B cell (primary cell): ENCODE measurements around the gene EVI2B. TPM values are rescaled to one million over a fixed set of nuclear protein-coding genes. Genes with fewer than 3 reads are reported as not detected.

ENCODE experiments used
- ATAC-seq: fragments of 200-7000 bp; cut with Tn5 transposase; one replicate; pipeline ENCODE4 v1.10.0; 2021; ENCODE audit warnings: low read depth, mild to moderate bottlenecking, moderate number of reproducible peaks, moderate library complexity
- CTCF ChIA-PET: fragments of 350-600 bp; sonication (Branson Sonifier 250); formaldehyde crosslinking; loops from one replicate; lab custom pipeline; 2021; ENCODE audit warnings: antibody characterized with exemption, inconsistent platforms; lab: Charles Lee
- POLR2A ChIA-PET: fragments of 350-600 bp; sonication (Branson Sonifier 250); formaldehyde crosslinking; loops from one replicate; lab custom pipeline; 2021; ENCODE audit warnings: antibody characterized with exemption; lab: Charles Lee
- DNase-seq: peaks from one replicate; pipeline ENCODE4 v3.0.0; 2013
- H2AFZ ChIP-seq: 2 replicates; pipeline ENCODE4 v1.6.1; 2012; ENCODE audit warnings: mild to moderate bottlenecking, low read depth, low read length; ENCODE audit not compliant: insufficient read depth, poor library complexity, severe bottlenecking
- H3K27ac ChIP-seq, 2 donors: 1 replicate in 1 of 2; 2 replicates in 1 of 2; pipeline ENCODE4 v1.5.1; 2012 to 2013; ENCODE audit warnings: low read length in 2 of 2, mild to moderate bottlenecking in 2 of 2, moderate library complexity in 1 of 2
- H3K27me3 ChIP-seq, 4 experiments: fragments of 200-600 bp in 1 of 4; sonication (generic) in 1 of 4; replicated peaks in 1 of 4; 1 replicate in 2 of 4; 2 replicates in 2 of 4; pipeline versions ENCODE4 v1.6.1 to v1.7.0; 2013 to 2016; ENCODE audit warnings: low read length in 3 of 4, mild to moderate bottlenecking in 2 of 4, mixed read lengths in 1 of 4, moderate library complexity in 1 of 4; ENCODE audit not compliant: insufficient read depth in 4 of 4, control insufficient read depth in 3 of 4; ENCODE audit errors: control extremely low read depth in 1 of 4
- H3K36me3 ChIP-seq, 2 experiments: replicated peaks in 1 of 2; 1 replicate in 1 of 2; 2 replicates in 1 of 2; pipeline versions ENCODE4 v1.6.1 to v1.7.1; 2013; ENCODE audit warnings: low read length in 1 of 2; ENCODE audit not compliant: insufficient read depth in 2 of 2, control insufficient read depth in 1 of 2; ENCODE audit errors: control extremely low read depth in 1 of 2, extremely low read depth in 1 of 2
- H3K4me1 ChIP-seq, 2 donors: fragments of 200-600 bp in 1 of 2; sonication (generic) in 1 of 2; 1 replicate in 1 of 2; 2 replicates in 1 of 2; pipeline versions ENCODE4 v1.5.1 to v1.6.1; 2013 to 2017; ENCODE audit warnings: low read length in 2 of 2; ENCODE audit not compliant: control insufficient read depth in 2 of 2, insufficient read depth in 2 of 2
- H3K4me2 ChIP-seq: replicated peaks from 2 replicates; pipeline ENCODE3; 2012; ENCODE audit warnings: mild to moderate bottlenecking, low read depth, low read length; ENCODE audit not compliant: poor library complexity, severe bottlenecking
- H3K4me3 ChIP-seq, 5 experiments: fragments of 200-600 bp in 1 of 5; sonication (generic) in 1 of 5; 1 replicate in 3 of 5; 2 replicates in 2 of 5; pipeline versions ENCODE4 v1.5.1 to v1.7.0; 2011 to 2016; ENCODE audit warnings: low read length in 4 of 5, mild to moderate bottlenecking in 4 of 5, low read depth in 2 of 5, control low read depth in 1 of 5, moderate library complexity in 1 of 5; ENCODE audit not compliant: insufficient read depth in 1 of 5; ENCODE audit errors: control extremely low read depth in 1 of 5, extremely low read depth in 1 of 5
- H3K79me2 ChIP-seq: fragments of 200-600 bp; sonication (generic); one replicate; pipeline ENCODE4 v1.6.0; 2016; ENCODE audit warnings: low read length; ENCODE audit not compliant: control insufficient read depth, insufficient read depth
- H3K9ac ChIP-seq: fragments of 200-600 bp; sonication (generic); 2 replicates; pipeline ENCODE4 v1.6.1; 2017; ENCODE audit warnings: mild to moderate bottlenecking, low read length, moderate library complexity
- H3K9me3 ChIP-seq, 3 donors: one replicate each; pipeline versions ENCODE4 v1.6.1 to v1.7.1; 2013; ENCODE audit warnings: low read length in 2 of 3; ENCODE audit not compliant: control insufficient read depth in 2 of 3, insufficient read depth in 1 of 3; ENCODE audit errors: control extremely low read depth in 1 of 3
- H4K20me1 ChIP-seq: 2 replicates; pipeline ENCODE4 v1.6.0; 2012; ENCODE audit warnings: mild to moderate bottlenecking, low read length; ENCODE audit not compliant: insufficient read depth, control insufficient read depth, poor library complexity, severe bottlenecking
- H3K27ac Mint-ChIP-seq: one replicate; pipeline ENCODE4 v1.8.0; 2021; ENCODE audit warnings: mixed read lengths
- H3K27me3 Mint-ChIP-seq: one replicate; pipeline ENCODE4 v1.8.0; 2021; ENCODE audit warnings: mixed read lengths
- H3K4me1 Mint-ChIP-seq: one replicate; pipeline ENCODE4 v1.8.0; 2021; ENCODE audit warnings: mixed read lengths
- H3K4me3 Mint-ChIP-seq: one replicate; pipeline ENCODE4 v1.8.0; 2021; ENCODE audit warnings: mixed read lengths
- H3K9me3 Mint-ChIP-seq: one replicate; pipeline ENCODE4 v1.8.0; 2022; ENCODE audit warnings: mixed read lengths; ENCODE audit not compliant: insufficient read depth
- EZH2 ChIP-seq: IDR thresholded peaks from 2 replicates; pipeline ENCODE4 v1.6.1; 2012; ENCODE audit warnings: borderline replicate concordance, low read depth, mild to moderate bottlenecking, moderate library complexity, low read length; ENCODE audit not compliant: insufficient read depth, poor library complexity, severe bottlenecking
- WGBS: methylation state at CpG from one replicate; pipeline ENCODE4 v1.1.5; 2013; ENCODE audit warnings: missing lambda C conversion rate; ENCODE audit not compliant: insufficient coverage; 5-methylcytosine and 5-hydroxymethylcytosine counted together
- intact Hi-C: fragments of 100-400 bp; cut with micrococcal nuclease; formaldehyde crosslinking; loops from one replicate; pipeline ENCODE4 v1.10.0; 2022
- polyA plus RNA-seq: library from polyadenylated mRNA; depleted of rRNA; stranded (reverse); fragments of >200 nt; gene quantifications from 2 replicates; pipeline ENCODE4 v1.2.3, GENCODE V29; 2012
- total RNA-seq, 2 donors: library from RNA; stranded (reverse); fragments of 120-200 nt in 1 of 2; gene quantifications; 1 replicate in 1 of 2; 2 replicates in 1 of 2; pipeline versions ENCODE4 v1.2.3 to v1.2.4, GENCODE V29; 2013 to 2022
- TF ChIP-seq, protein P1 (sequence below): fragments of 200-600 bp; IDR thresholded peaks from one replicate; pipeline ENCODE4 v1.8.0; 2022; ENCODE audit warnings: antibody characterized with exemption, mild to moderate bottlenecking

The EVI2B gene
- total and polyA plus RNA-seq, 2 donors (not counting 1 experiment from before 2014, with no cell fraction given): 132 to 135 TPM

DNA sequence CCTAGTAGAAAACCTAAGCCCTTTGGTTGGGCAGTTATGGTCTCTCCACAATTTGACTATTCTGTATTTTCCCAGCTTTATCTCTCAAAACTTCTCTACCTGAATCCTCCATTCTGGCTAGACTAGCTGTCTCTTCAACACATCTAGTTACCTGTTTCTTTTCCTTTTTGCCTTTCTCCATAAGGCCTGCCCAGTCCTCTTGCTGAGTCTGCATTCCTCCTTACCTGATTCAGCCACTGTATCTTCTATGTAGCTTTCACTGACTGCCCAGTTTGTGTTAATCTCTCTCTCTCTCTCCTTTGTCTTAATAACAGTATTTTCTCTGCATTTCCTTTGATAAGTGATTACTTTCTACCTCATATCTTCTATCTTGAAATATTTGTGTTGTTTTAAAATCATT, 9.7 kb upstream of the EVI2B start:
- H3K4me1 ChIP-seq: peaks cover 8 to 13% of the 10 kb centered on the region in 2 donors
- CTCF ChIA-PET: interaction anchor here (1.0 to 1.6 kb wide), 2 partner anchors 49 to 213 kb away, joined by 3 to 4 read pairs; no protein-coding TSS in a partner anchor
- DNase-seq (no peak), ATAC-seq (no peak)
- POLR2A ChIA-PET: no interaction called here
- H3K4me2 ChIP-seq: no peak overlapping the region
- no peaks in the 10 kb centered on the region for H3K27me3 ChIP-seq
- intact Hi-C loops: loop anchor here (2.0 kb wide), 1 partner anchor 15 kb away; no protein-coding TSS in a partner anchor
- no peak overlapping the region for H3K9ac ChIP-seq
- peak overlapping the region in 1 of 2 donors; percentile 59 for H3K27ac ChIP-seq
- H3K9me3 ChIP-seq: no peaks in the 10 kb centered on the region
- no peaks in the 10 kb centered on the region for H3K27me3 Mint-ChIP-seq
- H3K36me3 ChIP-seq: peaks cover 0 to 7% of the 10 kb centered on the region in 2 experiments
- no peak overlapping the region for H3K4me3 ChIP-seq
- H3K4me3 Mint-ChIP-seq: no peak overlapping the region
- no peak overlapping the region for H2AFZ ChIP-seq
- TF ChIP-seq, protein P1, sequence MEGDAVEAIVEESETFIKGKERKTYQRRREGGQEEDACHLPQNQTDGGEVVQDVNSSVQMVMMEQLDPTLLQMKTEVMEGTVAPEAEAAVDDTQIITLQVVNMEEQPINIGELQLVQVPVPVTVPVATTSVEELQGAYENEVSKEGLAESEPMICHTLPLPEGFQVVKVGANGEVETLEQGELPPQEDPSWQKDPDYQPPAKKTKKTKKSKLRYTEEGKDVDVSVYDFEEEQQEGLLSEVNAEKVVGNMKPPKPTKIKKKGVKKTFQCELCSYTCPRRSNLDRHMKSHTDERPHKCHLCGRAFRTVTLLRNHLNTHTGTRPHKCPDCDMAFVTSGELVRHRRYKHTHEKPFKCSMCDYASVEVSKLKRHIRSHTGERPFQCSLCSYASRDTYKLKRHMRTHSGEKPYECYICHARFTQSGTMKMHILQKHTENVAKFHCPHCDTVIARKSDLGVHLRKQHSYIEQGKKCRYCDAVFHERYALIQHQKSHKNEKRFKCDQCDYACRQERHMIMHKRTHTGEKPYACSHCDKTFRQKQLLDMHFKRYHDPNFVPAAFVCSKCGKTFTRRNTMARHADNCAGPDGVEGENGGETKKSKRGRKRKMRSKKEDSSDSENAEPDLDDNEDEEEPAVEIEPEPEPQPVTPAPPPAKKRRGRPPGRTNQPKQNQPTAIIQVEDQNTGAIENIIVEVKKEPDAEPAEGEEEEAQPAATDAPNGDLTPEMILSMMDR: no peak
- TF ChIP-seq EZH2: no peak
- H3K4me1 Mint-ChIP-seq: peaks cover 25% of the 10 kb centered on the region
- no peaks in the 10 kb centered on the region for H3K9me3 Mint-ChIP-seq
- peaks cover 29% of the 10 kb centered on the region for H3K79me2 ChIP-seq
- H4K20me1 ChIP-seq: no peaks in the 10 kb centered on the region
- H3K27ac Mint-ChIP-seq: peak overlapping the region; percentile 69

DNA sequence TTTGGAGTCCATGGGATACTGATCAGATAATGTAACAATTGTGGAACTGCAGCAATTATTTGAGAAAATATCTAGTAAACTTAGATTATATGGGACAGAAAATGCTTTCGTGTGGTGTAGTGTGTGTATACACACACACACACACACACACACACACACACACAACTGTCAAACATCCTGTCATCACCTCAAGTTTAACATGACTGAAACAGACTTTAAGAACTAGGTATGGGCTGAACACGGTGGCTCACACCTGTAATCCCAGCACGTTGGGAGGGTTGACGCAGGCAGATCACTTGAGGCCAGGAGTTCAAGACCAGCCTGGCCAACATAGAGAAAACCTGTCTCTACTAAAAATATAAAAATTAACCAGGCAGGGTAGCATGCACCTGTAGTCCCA, 8.1 kb upstream of the EVI2B start:
- 59% methylated on average over 2 of the region's 4 CpGs for WGBS
- Mint-ChIP-seq H3K9me3 (no peaks in the 10 kb centered on the region), H3K4me1 (peaks cover 33% of the 10 kb centered on the region), H3K27me3 (no peaks in the 10 kb centered on the region), H3K27ac (peak overlapping the region; percentile 69), H3K4me3 (peak overlapping the region; percentile 87)
- no peak for DNase-seq
- peak overlapping the region in 2 of 5 experiments; percentile 69 to 81 for H3K4me3 ChIP-seq
- peak overlapping the region; percentile 79 for H3K4me2 ChIP-seq
- peak overlapping the region; percentile 76 for H3K9ac ChIP-seq
- ChIA-PET CTCF (interaction anchor here (1.0 to 3.1 kb wide), 2 partner anchors 9 to 52 kb away, joined by 3 to 22 read pairs; no protein-coding TSS in a partner anchor), POLR2A (interaction anchor here (0.7 to 1.1 kb wide), 3 partner anchors 12 to 185 kb away, joined by 6 read pairs; no protein-coding TSS in a partner anchor)
- H2AFZ ChIP-seq: peak overlapping the region; percentile 40
- H3K79me2 ChIP-seq: peaks cover 44% of the 10 kb centered on the region
- peaks cover 14 to 27% of the 10 kb centered on the region in 2 donors for H3K4me1 ChIP-seq
- ATAC-seq: no peak
- intact Hi-C loops: loop anchor here (2.0 kb wide), 3 partner anchors 13 to 169 kb away; no protein-coding TSS in a partner anchor
- no peaks in the 10 kb centered on the region for H4K20me1 ChIP-seq
- H3K36me3 ChIP-seq: peaks cover 0 to 5% of the 10 kb centered on the region in 2 experiments
- H3K27me3 ChIP-seq: no peaks in the 10 kb centered on the region
- TF ChIP-seq EZH2: no peak
- TF ChIP-seq, protein P1: no peak
- no peaks in the 10 kb centered on the region for H3K9me3 ChIP-seq
- H3K27ac ChIP-seq: peak overlapping the region in 1 of 2 donors; percentile 91
